Stomach smooth muscle (tissue), 2 donors: ENCODE measurements around the gene PMEL.

Source experiments
- H3K27ac ChIP-seq: one replicate; pipeline ENCODE4 v1.7.0; 2013; ENCODE audit warnings: mild to moderate bottlenecking, low read length, inconsistent platforms
- H3K27me3 ChIP-seq, 2 donors: one replicate each; pipeline ENCODE4 v1.7.0; 2013; ENCODE audit warnings: low read length in 2 of 2; ENCODE audit not compliant: insufficient read depth in 2 of 2, control insufficient read depth in 1 of 2
- H3K36me3 ChIP-seq, 2 donors: one replicate each; pipeline ENCODE4 v1.7.0; 2013; ENCODE audit warnings: low read length in 2 of 2; ENCODE audit not compliant: control insufficient read depth in 2 of 2, insufficient read depth in 2 of 2
- H3K4me1 ChIP-seq: one replicate; pipeline ENCODE4 v1.7.0; 2013; ENCODE audit warnings: low read length; ENCODE audit not compliant: control insufficient read depth, insufficient read depth
- H3K4me3 ChIP-seq, 2 donors: one replicate each; pipeline ENCODE4 v1.7.0; 2013; ENCODE audit warnings: low read length in 2 of 2
- H3K9ac ChIP-seq, 2 donors: one replicate each; pipeline ENCODE4 v1.7.0; 2013; ENCODE audit warnings: low read length in 2 of 2, mild to moderate bottlenecking in 1 of 2
- H3K9me3 ChIP-seq, 2 donors: one replicate each; pipeline ENCODE4 v1.7.0; 2013; ENCODE audit warnings: low read length in 2 of 2; ENCODE audit not compliant: control insufficient read depth in 2 of 2
- donor health status: healthy.
- donor health status: Pancreatic carcinoma.

Gene PMEL

GRCh38 chr12:55970775-55971174 is 4.9 kb upstream of the PMEL start:
- Histone ChIP-seq H3K4me3 (no peak overlapping the region), H3K9me3 (no peaks in the 10 kb centered on the region), H3K9ac (no peak overlapping the region), H3K4me1 (peaks cover 26% of the 10 kb centered on the region), H3K36me3 (peaks cover 0 to 2% of the 10 kb centered on the region in 2 donors), H3K27me3 (no peaks in the 10 kb centered on the region), H3K27ac (no peak overlapping the region)

GRCh38 chr12:55969356-55969755 is 3.5 kb upstream of the PMEL start:
- H3K27ac ChIP-seq, result no peak overlapping the region
- peaks cover 0 to 2% of the 10 kb centered on the region in 2 donors for H3K36me3 ChIP-seq
- H3K4me1 ChIP-seq, result peaks cover 18% of the 10 kb centered on the region
- H3K9ac ChIP-seq, result no peak overlapping the region
- H3K4me3 ChIP-seq, result no peak overlapping the region
- no peaks in the 10 kb centered on the region for H3K9me3 ChIP-seq
- H3K27me3 ChIP-seq, result no peaks in the 10 kb centered on the region

- no peaks in the 10 kb centered on the region for H3K9me3 ChIP-seq
- H3K4me1 ChIP-seq, result peaks cover 18% of the 10 kb centered on the region
- H3K4me3 ChIP-seq, result peak within 1 kb of the TSS; percentile 90 to 96
- H3K27ac ChIP-seq, result peak within 1 kb of the TSS; percentile 64
- H3K9ac ChIP-seq, result peak within 1 kb of the TSS; percentile 83 to 92
- H3K27me3 ChIP-seq, result no peaks in the 10 kb centered on the region
- H3K36me3 ChIP-seq, result peaks cover 0 to 2% of the 10 kb centered on the region in 2 donors
Observed at GRCh38 chr12:55966408-55967281, 803 bp upstream of the PMEL start, which contains the start of gene CDK2. TSS of gene CDK2 (plus strand) at chr12:55966830. CDS start at chr12:55967009, 179 bp downstream.

GRCh38 chr12:55965240-55965639 is 602 bp downstream of the PMEL start:
- H3K27me3 ChIP-seq, result no peaks in the 10 kb centered on the region
- no peak overlapping the region for H3K4me3 ChIP-seq
- H3K36me3 ChIP-seq, result no peaks in the 10 kb centered on the region
- H3K9ac ChIP-seq, result peak overlapping the region in 1 of 2 donors; percentile 21
- no peaks in the 10 kb centered on the region for H3K9me3 ChIP-seq
- no peak overlapping the region for H3K27ac ChIP-seq
- H3K4me1 ChIP-seq, result peaks cover 18% of the 10 kb centered on the region

- Histone ChIP-seq H3K27me3 (no peaks in the 10 kb centered on the region), H3K36me3 (no peaks in the 10 kb centered on the region), H3K9ac (no peak overlapping the region), H3K4me3 (no peak overlapping the region), H3K27ac (no peak overlapping the region), H3K4me1 (peaks cover 18% of the 10 kb centered on the region), H3K9me3 (no peaks in the 10 kb centered on the region)
Observed at GRCh38 chr12:55963760-55964159, 2.1 kb downstream of the PMEL start.

- H3K27ac ChIP-seq, result no peak overlapping the region
- H3K36me3 ChIP-seq, result peaks cover 7 to 18% of the 10 kb centered on the region in 2 donors
Observed at GRCh38 chr12:55957106-55957859, 8.6 kb downstream of the PMEL start.

GRCh38 chr12:55955800-55956508 is 9.9 kb downstream of the PMEL start:
- no peaks in the 10 kb centered on the region for H3K9me3 ChIP-seq
- no peak overlapping the region for H3K4me3 ChIP-seq
- no peaks in the 10 kb centered on the region for H3K27me3 ChIP-seq
- H3K4me1 ChIP-seq, result no peaks in the 10 kb centered on the region
- H3K9ac ChIP-seq, result no peak overlapping the region
- no peak overlapping the region for H3K27ac ChIP-seq
- peaks cover 19 to 21% of the 10 kb centered on the region in 2 donors for H3K36me3 ChIP-seq

More at GRCh38 chr12:55957106-55957859, 8.6 kb downstream of the PMEL start:
- Histone ChIP-seq H3K9ac (no peak overlapping the region), H3K4me3 (no peak overlapping the region), H3K9me3 (no peaks in the 10 kb centered on the region), H3K4me1 (no peaks in the 10 kb centered on the region), H3K27me3 (no peaks in the 10 kb centered on the region)

GRCh38 chr12:55955344-55955743 is 10.5 kb downstream of the PMEL start:
- H3K27ac ChIP-seq, result no peak overlapping the region
- H3K36me3 ChIP-seq, result peaks cover 19 to 21% of the 10 kb centered on the region in 2 donors
- H3K27me3 ChIP-seq, result no peaks in the 10 kb centered on the region
- H3K9me3 ChIP-seq, result no peaks in the 10 kb centered on the region
- no peaks in the 10 kb centered on the region for H3K4me1 ChIP-seq
- H3K4me3 ChIP-seq, result no peak overlapping the region
- H3K9ac ChIP-seq, result no peak overlapping the region

- Histone ChIP-seq H3K4me1 (no peaks in the 10 kb centered on the region), H3K4me3 (no peak overlapping the region), H3K27ac (no peak overlapping the region), H3K9ac (no peak overlapping the region), H3K36me3 (peaks cover 0 to 11% of the 10 kb centered on the region in 2 donors), H3K27me3 (no peaks in the 10 kb centered on the region), H3K9me3 (no peaks in the 10 kb centered on the region)
Observed at GRCh38 chr12:55946553-55946952, 19.3 kb downstream of the PMEL start.

- Histone ChIP-seq H3K9me3 (no peaks in the 10 kb centered on the region), H3K27me3 (no peaks in the 10 kb centered on the region), H3K4me1 (peaks cover 11% of the 10 kb centered on the region), H3K9ac (no peak overlapping the region), H3K27ac (no peak overlapping the region), H3K36me3 (peaks cover 0 to 10% of the 10 kb centered on the region in 2 donors), H3K4me3 (no peak overlapping the region)
Observed at GRCh38 chr12:55942577-55943136, 23.2 kb downstream of the PMEL start.
